Endodermal cell (in vitro differentiated cells): ENCODE data around the gene DLG2. TPM values are rescaled to one million over a fixed set of nuclear protein-coding genes. Genes with fewer than 3 reads are reported as not detected.

ENCODE experiments used
- DNase-seq: peaks from one replicate; pipeline ENCODE4 v3.0.0-alpha.2; 2017
- H3K27ac ChIP-seq: 2 replicates; pipeline ENCODE4 v1.5.1; 2013; ENCODE audit warnings: mild to moderate bottlenecking, low read depth, low read length, moderate library complexity
- H3K27me3 ChIP-seq: 2 replicates; pipeline ENCODE4 v1.6.1; 2013; ENCODE audit warnings: mild to moderate bottlenecking, low read length, moderate library complexity; ENCODE audit not compliant: insufficient read depth, control insufficient read depth, poor library complexity, severe bottlenecking
- H3K36me3 ChIP-seq: 2 replicates; pipeline ENCODE4 v1.7.0; 2013; ENCODE audit warnings: mild to moderate bottlenecking, low read length, moderate library complexity; ENCODE audit not compliant: control insufficient read depth, insufficient read depth
- H3K4me1 ChIP-seq: one replicate; pipeline ENCODE4 v1.7.0; 2013; ENCODE audit warnings: low read length; ENCODE audit not compliant: control insufficient read depth, insufficient read depth
- H3K4me3 ChIP-seq: 2 replicates; pipeline ENCODE4 v1.5.1; 2013; ENCODE audit warnings: mild to moderate bottlenecking, low read length, moderate library complexity
- H3K9ac ChIP-seq: 2 replicates; pipeline ENCODE4 v1.6.1; 2013; ENCODE audit warnings: mild to moderate bottlenecking, low read length, moderate library complexity; ENCODE audit not compliant: poor library complexity, severe bottlenecking; ENCODE audit errors: extremely low read depth
- H3K9me3 ChIP-seq: 2 replicates; pipeline ENCODE4 v1.6.1; 2013; ENCODE audit warnings: mild to moderate bottlenecking, low read length, moderate library complexity; ENCODE audit not compliant: control insufficient read depth
- H3K27ac Mint-ChIP-seq: 2 replicates; pipeline ENCODE4 v1.8.0; 2020; ENCODE audit warnings: mixed read lengths
- H3K27me3 Mint-ChIP-seq: 2 replicates; pipeline ENCODE4 v1.8.0; 2021; ENCODE audit warnings: mild to moderate bottlenecking, mixed read lengths; ENCODE audit not compliant: insufficient read depth
- H3K36me3 Mint-ChIP-seq: 2 replicates; pipeline ENCODE4 v1.8.0; 2020; ENCODE audit warnings: low read depth, mixed read lengths
- H3K4me1 Mint-ChIP-seq: 2 replicates; pipeline ENCODE4 v1.8.0; 2020; ENCODE audit warnings: mixed read lengths
- H3K4me3 Mint-ChIP-seq: 2 replicates; pipeline ENCODE4 v1.8.0; 2020; ENCODE audit warnings: mild to moderate bottlenecking, moderate library complexity, mixed read lengths
- H3K9me3 Mint-ChIP-seq: 2 replicates; pipeline ENCODE4 v1.8.0; 2020; ENCODE audit warnings: mild to moderate bottlenecking, mixed read lengths
- CTCF ChIP-seq: fragments of 200-600 bp; sonication (generic); conservative IDR thresholded peaks from 2 replicates; pipeline ENCODE4 v1.5.0; 2021; ENCODE audit warnings: antibody characterized with exemption, mild to moderate bottlenecking
- WGBS, 2 experiments: methylation state at CpG; one replicate each; pipeline versions ENCODE4 v1.1.5 to v1.1.7; 2013; ENCODE audit warnings: missing lambda C conversion rate in 2 of 2, mixed read lengths in 1 of 2; ENCODE audit not compliant: insufficient coverage in 1 of 2, insufficient read length in 1 of 2; 5-methylcytosine and 5-hydroxymethylcytosine counted together
- total RNA-seq, 2 donors: library from RNA; stranded (reverse); fragmentation: NEBNext Ultra II Directional in 1 of 2; extraction: Animal tissue kit (Norgen Biotek cat#: 25700) in 1 of 2; gene quantifications; 2 replicates in 1 of 2; 3 replicates in 1 of 2; pipeline ENCODE4 v1.2.1, GENCODE V29; 2021

Gene DLG2
- total RNA-seq, 2 donors from 2014 or later: 9.6 to 10.6 TPM

GRCh38 chr11:83778596-83778995, 1848.5 kb downstream of the DLG2 start:
- no peak for TF ChIP-seq CTCF
- H3K36me3 ChIP-seq: no peaks in the 10 kb centered on the region
- no peaks in the 10 kb centered on the region for H3K27me3 ChIP-seq
- no peak for DNase-seq
- H3K9me3 Mint-ChIP-seq: no peaks in the 10 kb centered on the region
- H3K4me1 Mint-ChIP-seq: no peaks in the 10 kb centered on the region
- no peak overlapping the region for H3K4me3 Mint-ChIP-seq
- no peak overlapping the region for H3K27ac ChIP-seq
- H3K27ac Mint-ChIP-seq: no peak overlapping the region
- no peak overlapping the region for H3K4me3 ChIP-seq
- no peaks in the 10 kb centered on the region for H3K9me3 ChIP-seq
- no peaks in the 10 kb centered on the region for H3K27me3 Mint-ChIP-seq
- H3K9ac ChIP-seq: no peak overlapping the region
- H3K4me1 ChIP-seq: no peaks in the 10 kb centered on the region
- WGBS, 2 experiments: 64 to 68% methylated on average over 2 of the region's 2 CpGs
- no peaks in the 10 kb centered on the region for H3K36me3 Mint-ChIP-seq

DNA sequence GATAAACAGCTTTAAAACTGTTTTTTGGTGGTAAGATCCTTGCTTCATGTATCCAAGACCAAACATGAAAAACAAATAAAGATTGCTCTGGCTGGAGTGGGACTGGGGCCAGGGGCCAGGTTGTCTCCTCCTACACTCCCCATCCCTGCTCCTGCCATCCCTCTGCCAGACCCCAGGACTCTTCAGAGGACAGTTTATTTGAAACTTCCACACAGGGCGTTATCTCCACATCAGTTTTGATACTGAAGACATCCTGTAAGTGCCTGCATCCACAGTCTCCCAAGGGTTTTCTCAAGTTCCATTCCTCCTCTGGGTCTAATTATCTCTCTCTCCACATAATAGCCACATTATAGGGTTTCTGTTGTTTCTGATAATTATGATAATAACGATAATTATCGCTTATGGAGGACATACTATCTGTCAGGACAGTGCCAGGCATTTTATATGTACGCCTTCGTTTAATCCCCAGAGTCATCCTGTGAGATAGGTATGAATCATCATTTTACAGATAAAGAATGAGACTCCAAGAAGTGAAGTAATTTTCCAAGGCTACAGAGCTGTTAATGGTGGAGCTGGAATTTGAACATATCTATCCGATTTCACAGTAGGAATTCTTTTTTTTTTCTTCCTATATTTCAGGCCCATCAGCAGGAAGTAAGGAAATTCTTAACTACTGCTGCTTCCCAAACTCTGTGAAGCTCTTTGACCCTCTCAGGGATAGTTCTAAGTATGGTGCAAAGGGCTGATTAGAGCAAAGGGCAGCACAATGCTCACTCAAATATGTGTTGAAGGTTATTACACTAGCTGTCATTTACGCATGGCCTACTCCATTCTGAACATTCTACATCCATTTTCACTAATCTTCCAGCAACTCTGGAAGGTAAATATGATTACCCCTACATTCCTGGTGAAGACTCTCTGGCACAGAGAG, 1852.9 kb downstream of the DLG2 start:
- H3K9me3 Mint-ChIP-seq: no peaks in the 10 kb centered on the region
- no peaks in the 10 kb centered on the region for H3K27me3 Mint-ChIP-seq
- TF ChIP-seq CTCF: no peak
- H3K27ac Mint-ChIP-seq: no peak overlapping the region
- no peaks in the 10 kb centered on the region for H3K4me1 ChIP-seq
- 93% methylated on average over 5 to 7 of the region's 7 CpGs for WGBS, 2 experiments
- DNase-seq: no peak
- no peaks in the 10 kb centered on the region for H3K27me3 ChIP-seq
- H3K9me3 ChIP-seq: no peaks in the 10 kb centered on the region
- no peak overlapping the region for H3K9ac ChIP-seq
- no peaks in the 10 kb centered on the region for H3K36me3 ChIP-seq
- no peak overlapping the region for H3K4me3 ChIP-seq
- no peaks in the 10 kb centered on the region for H3K36me3 Mint-ChIP-seq
- H3K4me1 Mint-ChIP-seq: no peaks in the 10 kb centered on the region
- H3K27ac ChIP-seq: no peak overlapping the region
- H3K4me3 Mint-ChIP-seq: no peak overlapping the region

DNA sequence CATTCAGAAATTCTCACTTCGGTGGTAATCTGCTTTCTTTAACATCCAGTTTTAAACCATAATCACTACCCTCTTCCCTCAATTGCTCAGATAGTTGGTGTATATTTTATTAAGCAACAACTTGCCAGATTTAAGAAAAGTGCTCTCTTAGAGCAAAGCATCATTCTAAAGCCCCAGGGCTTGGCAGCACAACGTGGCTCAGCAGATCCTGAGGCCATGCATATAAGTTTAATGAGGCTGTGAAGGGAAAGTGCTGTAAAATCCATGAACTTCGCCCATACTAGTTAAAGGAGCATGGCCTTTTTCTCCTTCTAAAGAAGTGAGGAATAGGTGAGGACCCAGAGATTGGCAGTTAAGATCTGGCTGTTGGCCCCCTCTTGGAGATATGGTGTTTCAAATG, 1858.7 kb downstream of the DLG2 start:
- no peak for TF ChIP-seq CTCF

More for the DNA sequence above, 1858.7 kb downstream of the DLG2 start:
- 90 to 97% methylated on average over 3 of the region's 3 CpGs for WGBS, 2 experiments
- DNase-seq: no peak
- Histone ChIP-seq H3K9me3 (no peaks in the 10 kb centered on the region), H3K9ac (no peak overlapping the region), H3K36me3 (no peaks in the 10 kb centered on the region), H3K4me3 (no peak overlapping the region), H3K27me3 (no peaks in the 10 kb centered on the region), H3K27ac (no peak overlapping the region), H3K4me1 (no peaks in the 10 kb centered on the region)
- no peaks in the 10 kb centered on the region for H3K9me3 Mint-ChIP-seq
- no peak overlapping the region for H3K4me3 Mint-ChIP-seq
- no peak overlapping the region for H3K27ac Mint-ChIP-seq
- H3K27me3 Mint-ChIP-seq: no peaks in the 10 kb centered on the region
- no peaks in the 10 kb centered on the region for H3K4me1 Mint-ChIP-seq
- no peaks in the 10 kb centered on the region for H3K36me3 Mint-ChIP-seq
